ENCODE measurements around the gene RITA1.

The RITA1 gene

DNA sequence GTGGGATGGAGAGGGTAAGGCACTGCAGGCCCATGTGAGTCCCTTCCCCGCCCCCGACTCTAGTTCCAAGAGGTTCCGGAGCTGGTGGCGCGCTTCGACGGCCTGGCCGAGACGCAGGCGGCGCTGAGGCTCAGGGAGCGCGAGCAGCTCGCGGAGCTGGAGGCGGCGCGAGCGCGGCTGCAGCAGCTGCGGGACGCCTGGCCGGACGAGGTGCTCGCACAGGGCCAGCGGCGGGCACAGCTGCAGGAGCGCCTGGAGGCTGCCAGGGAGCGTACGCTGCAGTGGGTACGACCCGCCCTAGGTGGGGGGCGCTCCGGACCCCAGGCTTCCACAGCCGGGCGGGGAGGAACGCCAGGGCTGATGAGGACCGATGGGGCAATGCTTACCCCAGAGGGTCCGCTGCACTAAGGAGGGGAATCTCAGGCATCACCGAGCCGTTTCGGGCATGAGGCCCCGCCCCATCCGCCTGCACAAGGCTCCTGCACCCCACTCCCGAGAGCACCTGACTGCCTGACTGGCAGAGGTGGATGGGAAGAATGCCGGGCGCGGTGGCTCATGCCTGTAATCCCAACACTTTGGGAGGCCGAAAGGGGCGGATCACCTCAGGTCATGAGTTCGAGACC, 31.1 kb upstream of the RITA1 start:
- no peak for FAIRE-seq

DNA sequence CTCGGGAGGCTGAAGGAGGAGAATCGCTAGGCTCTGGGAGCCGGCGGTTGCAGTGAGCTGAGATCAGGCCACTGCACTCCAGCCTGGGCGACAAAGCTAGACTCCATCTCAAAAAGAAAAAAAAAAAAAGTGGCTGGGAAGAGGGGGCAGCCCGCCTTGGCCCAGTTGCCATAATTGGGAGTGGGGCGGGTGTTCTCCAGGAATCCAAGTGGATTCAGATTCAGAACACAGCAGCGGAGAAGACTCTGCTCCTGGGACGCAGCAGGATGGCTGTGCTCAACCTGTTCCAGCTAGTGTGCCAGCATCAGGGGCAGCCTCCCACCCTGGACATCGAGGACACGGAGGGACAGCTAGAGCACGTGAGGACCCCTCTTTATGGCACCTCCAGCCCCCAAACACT, 30.5 kb upstream of the RITA1 start:
- FAIRE-seq: no peak

DNA sequence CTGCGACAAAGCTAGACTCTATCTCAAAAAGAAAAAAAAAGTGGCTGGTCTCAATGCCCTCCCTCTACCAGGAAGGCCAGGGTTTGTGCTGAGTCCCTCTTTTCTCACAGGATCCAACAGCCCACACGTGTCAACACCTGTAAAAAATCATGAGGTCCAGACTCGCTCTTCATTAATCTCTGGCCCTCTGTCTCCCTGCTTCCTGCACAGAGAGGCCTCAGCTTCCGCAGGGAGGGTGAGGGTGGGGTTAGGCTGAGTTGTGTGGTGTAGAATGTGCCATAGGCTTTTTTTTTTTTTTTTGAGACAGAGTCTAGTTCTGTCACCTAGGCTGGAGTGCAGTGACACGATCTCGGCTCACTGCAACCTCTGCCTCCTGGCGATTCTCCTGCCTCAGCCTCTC, 29.9 kb upstream of the RITA1 start:
- FAIRE-seq: no peak

DNA sequence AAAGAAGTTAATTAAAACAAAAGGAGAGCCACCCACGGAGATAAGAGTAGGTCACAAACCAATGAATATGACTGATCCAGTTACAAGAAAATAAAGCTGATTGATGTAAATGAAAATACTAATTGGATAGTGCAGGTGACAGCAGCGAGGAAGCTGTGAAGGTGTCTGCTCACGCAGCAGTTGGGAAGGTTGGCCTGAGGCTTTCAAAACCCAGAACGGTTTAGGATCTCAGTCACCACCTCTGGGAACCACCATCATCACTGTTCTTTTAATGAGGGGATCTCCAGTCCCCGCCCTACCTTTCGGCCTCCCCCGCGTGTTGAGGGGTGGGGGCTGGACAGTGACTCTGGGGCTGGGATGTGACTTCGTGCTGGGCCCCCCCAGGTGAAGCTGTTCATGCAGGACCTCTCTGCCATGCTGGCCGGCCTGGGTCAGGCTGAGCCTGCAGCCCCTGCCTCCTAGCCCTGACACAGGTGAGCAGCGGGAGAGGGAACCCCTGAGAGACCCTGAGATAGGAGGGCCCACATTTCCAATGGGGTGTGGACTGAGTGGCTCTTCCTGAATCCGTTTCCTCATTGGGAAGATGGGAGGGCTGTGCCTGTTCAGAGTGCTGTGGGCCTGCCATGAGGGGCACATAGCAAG, 28.2 kb upstream of the RITA1 start:
- no peak for FAIRE-seq

DNA sequence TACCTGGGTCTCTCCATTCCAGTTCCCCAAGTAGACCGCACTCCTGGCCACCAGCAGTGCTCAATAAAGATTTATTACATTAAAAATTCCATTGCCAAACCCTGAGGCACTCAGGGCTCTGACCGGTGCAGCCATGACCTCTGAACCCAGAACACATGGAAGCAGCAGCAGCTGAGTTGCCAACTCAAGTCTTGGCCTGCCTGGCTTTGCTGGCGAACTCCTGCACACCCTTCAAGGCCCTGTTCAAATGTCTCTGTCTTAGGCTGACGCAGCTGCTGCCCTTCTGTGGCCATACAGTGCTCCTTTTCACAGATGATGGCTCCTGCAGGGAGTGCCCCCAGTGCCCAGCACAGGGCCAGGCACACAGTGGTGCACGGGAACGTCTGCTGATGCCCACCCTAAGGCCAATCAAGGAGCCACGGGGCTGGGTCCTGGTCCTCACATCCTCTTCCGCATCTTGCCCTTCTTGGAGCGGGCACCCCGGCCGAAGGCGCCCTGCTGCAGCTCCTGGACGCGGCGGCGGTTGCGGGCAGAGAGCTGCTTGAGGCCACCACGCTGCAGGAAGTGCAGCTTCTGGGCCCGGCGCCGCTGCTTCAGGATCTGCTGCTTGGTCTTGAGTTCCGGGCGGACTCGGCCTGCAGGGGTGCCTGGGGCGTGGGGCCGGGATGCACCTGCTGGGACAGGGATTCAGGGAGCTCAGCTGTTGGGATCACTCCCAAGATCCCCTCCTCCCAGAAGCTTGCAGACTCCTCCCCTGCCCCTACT, 26.9 kb upstream of the RITA1 start:
- FAIRE-seq: no peak

DNA sequence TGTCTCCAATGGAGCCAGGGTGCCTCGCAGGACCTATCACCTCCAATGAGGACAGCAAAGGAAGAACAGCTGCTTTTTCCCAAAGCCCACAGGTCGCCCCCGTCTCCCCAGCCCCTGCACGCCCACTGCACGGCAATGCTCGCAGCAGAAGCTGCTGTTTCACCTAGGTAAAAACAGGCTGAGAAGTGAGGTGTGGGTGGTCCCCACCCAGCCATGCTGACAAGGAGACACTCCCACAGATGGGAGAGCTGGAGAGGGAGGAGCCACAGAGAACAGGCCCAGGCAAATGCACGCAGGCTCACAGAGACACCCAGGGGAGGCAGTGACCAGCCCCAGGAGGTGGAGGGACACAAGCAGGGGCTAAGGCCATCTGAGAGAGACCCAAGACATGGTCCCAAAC, 25.6 kb upstream of the RITA1 start:
- FAIRE-seq: no peak

DNA sequence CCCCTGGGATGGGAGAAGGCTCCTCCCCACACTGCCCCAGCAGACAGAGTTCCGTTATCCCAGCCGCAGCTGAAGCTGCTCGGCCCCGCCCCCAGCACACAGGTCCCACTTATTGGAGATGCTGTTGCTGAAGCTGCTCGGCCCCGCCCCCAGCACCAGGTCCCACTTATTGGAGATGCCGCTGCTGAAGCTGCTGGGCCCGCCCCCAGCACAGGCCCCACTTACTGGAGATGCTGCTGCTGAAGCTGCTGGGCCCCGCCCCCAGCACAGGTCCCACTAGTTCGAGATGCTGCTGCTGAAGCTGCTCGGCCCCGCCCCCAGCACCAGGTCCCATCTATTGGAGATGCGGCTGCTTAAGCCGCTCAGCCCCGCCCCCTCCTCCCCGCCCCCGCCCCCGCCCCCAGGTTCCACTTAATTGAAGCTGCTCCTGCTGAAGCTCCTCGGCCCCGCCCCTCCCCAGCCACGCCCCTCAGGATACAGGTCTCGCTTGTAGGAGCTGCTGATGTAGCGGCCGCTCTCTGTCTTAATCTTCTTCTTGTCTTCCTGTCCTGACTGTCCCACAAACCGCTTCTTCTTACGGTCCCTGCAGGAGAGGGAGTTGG, 24.0 kb upstream of the RITA1 start:
- FAIRE-seq: no peak

DNA sequence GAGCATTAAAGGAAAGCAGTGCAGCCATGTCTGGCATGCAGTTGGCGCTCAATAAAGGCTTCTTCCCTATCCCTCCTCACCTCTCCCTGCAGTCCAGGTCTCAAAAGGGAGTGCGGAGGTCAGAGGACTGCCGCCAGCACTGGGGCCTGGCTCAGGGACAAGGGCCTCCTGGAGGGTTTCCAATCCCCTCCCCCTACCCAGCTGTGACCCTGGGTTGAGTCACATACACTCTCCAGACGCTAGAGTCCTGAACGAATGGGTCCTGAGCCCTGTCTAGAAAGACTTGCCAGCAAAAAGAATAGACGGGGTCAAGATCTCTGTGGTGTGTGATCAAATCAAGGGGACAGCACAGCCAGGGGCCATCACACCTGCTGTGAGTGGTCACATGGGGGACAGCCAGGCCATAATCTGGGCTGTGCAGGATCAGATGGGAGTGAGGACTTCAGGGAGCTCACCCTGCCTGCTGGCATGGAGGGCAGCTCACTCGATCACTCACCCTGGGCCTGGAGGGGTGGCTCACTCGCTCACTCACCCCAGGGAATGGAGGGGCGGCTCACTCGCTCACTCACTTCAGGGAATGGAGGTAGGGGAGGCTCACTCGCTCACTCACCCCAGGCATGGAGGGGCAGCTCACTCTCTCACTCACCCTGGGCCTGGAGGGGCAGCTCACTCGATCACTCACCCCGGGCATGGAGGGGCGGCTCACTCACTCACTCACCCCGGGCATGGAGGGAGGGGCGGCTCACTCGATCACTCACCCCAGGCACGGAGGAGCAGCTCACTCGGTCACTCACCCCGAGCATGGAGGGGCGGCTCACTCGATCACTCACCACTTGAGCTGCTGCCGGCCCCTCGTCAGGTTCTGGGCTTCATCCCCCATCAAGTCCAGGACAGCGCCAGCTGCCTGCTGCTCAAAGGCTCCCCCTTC, 23.2 kb upstream of the RITA1 start:
- FAIRE-seq: no peak

DNA sequence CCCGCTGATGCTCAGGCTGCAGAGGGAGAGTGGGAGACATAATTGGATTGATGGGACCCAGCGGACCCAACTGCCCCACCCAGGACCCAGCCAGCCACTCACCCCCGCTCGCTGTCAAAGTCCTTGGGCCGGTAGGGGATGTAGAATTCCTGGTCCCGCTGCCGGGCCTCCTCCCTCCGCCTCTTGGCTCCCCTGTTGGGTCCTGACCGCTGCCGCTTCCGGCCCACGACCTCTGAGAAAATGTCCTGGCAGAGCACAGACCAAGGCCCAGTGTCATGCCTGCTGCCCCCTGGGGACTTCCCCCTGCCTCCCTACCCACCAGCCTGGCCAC, 22.5 kb upstream of the RITA1 start:
- FAIRE-seq: no peak

DNA sequence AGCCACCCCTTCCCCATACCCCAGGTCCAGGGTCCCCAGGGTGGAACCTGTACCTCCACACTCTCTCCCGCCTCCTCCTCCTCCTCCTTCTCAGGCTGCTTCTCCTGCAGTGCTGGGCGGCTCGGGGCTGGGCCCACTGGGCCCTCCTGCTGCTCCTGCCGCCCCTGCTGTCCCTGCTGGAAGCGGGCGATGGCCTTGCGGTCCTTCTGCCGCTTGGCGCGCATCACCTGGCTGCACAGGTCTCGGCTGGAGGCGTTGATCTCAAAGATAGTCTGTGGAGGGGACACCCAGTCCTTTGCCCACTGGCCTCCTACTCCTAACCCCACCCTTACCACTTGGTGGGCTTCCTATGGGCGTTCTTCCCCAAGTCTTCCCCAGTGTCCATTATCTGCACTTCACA, 21.5 kb upstream of the RITA1 start:
- FAIRE-seq: no peak

DNA sequence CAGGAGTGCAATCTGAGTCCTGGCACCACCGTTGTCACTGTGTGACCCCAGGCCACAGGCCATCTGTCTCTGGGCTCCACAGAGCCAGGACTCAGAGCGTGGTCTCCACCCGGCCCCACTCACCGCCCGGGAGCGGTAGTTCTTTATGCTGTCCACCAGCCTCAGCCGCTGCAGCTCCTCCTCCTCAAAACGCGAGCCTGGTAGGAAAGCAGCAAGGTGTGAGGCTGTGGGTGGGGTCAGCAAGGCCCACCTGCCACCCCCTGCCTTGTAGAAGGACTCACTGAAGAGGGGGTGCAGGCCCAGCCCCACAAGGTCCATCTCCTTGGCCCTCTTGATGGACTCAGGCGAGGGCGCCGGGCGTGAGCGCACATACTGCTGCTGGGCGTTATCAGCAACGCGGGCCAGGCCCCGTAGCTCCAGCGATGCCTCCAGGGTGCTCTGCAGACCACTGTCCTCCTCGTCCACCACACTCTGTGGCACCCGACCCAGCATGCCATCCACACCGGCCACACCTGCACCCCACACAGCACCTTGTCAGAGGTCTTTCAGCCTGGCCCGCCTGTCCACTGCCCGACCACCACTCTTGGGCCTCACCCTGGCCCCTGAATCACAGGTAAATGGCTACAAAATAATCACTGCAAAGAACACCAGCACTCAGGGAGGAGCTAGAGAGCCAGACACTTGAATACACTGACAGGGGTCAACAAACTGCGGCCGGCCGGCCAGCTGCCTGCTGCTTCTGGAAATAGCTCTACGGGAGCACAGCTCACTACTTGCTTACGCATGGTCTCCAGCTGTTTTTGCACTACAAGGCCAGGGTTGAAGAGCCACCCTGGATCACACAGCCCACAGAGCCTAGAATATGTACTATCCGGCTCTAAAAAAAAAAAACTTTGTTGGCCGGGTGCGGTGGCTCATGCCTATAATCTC, 19.7 kb upstream of the RITA1 start:
- no peak for FAIRE-seq

DNA sequence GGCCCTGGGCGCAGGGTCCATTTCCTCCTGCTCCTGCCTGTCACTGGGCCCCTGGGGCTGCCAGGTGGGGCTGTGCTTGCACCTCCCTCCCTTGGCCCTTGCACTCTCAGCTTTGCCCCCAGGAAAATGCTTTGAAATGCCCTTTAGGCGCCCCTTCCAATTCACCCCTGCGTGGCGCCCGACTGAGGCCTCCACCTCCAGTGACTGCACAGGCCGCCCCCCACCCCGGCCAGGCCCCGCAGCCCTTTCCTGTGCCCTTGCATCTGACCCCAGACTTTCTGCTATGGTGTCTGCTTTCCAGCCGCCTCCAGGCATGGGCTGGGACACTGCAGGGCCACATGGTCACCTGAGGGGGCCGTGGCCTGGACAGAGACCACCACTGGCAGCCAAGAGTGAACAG, 17.7 kb upstream of the RITA1 start:
- FAIRE-seq: no peak

DNA sequence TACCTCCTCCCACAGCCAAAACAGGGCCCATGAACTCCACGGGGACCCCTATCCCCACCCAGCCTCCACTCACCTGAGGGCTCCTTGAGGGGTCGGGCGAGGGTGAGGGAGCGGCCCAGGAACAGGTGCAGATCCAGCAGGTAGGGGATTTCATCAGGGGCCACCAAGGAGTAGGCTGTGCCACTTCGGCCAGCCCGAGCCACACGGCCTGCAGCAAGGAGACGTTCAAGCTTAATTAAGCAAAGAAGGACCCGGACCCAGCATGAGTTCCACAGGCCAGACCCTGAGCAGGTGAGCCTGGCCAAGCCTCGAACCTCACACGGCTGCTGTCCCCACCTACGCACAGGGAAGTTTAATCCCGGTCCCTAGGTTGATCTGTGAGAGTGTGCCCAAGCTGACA, 15.8 kb upstream of the RITA1 start:
- FAIRE-seq: no peak

DNA sequence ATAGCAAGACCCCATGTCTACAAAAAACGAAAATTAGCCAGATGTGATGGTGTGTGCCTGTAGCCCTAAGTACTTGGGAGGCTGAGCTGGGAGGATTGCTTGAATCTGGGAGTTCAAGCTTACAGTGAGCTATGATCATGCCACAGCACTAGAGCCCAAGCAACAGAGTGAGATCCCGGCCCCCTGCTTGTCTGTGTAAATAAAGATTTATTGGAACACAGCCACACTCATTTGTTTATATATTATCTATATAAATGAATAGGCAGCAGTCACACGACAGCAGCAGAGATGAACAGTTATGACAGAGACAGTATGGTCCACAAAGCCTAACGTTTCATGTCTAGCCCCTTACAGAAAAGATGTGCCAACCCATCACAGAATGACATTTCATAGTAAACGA, 15.1 kb upstream of the RITA1 start:
- no peak for FAIRE-seq

DNA sequence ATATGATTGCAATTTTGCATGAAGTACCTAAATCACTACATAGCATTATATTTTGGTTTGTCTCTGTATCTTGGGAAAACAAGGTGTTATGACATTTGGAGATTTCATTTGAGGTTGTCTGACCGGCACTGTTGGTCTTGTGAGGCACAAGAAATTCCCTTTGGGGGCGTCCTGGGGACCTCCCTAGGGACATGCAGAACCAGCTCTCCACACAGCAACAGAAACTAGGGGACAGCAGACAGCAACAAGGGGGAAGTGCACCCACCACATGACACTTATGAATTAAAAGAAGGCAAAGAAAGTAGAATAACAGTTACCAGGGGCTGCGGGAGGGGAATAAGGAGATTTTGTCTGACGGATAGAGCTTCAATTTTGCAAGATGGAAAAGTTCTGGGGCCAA, 14.6 kb upstream of the RITA1 start:
- no peak for FAIRE-seq

DNA sequence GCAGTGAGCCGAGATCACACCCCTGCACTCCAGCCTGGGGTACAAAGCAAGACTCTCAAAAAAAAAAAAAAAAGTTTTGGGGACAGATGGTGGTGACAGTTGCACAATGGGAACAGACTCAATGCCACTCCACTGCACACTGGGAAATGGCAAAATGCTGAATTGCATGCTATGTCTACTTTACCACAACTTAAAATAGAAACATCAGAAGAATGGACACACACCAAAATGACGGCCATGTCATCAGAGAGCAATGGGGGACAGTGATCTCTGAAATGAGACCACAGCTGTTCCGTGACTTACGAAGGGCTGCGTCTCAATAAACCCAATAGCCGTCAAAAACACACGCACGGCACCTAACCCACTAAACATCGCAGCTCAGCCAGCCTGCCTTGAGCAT, 14.0 kb upstream of the RITA1 start:
- FAIRE-seq: no peak

DNA sequence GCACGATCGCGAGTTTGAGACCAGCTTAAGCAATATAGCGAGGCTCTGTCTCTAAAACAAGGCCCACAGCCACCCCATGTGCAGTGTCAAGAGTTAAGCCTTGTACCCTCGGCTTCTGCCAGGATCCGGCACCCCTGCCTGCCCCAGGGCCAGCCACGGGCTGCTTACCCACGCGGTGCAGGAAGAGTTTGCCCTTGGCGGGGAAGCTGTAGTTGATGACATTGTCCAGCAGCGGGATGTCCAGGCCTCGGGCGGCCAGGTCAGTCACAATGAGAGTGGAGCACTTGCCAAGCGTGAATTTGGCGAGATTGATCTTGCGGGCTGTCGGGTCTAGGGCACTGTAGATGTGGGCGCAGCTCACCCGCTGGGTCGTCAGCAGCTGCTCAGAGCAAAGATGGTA, 13.3 kb upstream of the RITA1 start:
- no peak for FAIRE-seq

DNA sequence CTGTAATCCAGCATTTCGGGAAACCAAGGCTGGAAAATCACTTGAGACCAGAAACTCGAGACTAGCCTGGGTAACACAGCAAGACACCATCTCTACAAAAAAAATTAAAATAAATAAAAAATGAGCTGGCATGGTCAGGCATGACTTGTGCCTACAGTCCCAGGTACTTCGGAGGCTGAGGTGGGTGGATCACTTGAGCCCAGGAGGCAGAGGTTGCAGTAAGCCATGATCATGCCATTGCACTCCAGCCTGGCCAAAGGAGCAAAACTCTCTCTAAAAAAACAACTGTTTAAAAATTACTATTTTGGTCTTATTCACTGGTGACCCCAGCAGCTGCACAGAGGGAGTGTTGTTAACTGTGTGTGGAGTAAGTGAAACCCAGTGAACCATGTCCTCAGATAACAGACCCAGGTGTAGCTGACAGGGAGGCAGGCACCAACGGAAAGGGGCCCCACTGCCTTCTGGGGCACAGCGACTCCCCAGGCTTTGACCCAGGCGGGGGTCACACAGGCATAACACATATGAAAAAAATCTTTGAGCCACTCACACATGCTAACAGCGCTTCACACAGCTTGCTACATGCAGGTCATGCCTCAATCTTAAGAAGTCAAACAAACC, 12.3 kb upstream of the RITA1 start:
- no peak for FAIRE-seq

DNA sequence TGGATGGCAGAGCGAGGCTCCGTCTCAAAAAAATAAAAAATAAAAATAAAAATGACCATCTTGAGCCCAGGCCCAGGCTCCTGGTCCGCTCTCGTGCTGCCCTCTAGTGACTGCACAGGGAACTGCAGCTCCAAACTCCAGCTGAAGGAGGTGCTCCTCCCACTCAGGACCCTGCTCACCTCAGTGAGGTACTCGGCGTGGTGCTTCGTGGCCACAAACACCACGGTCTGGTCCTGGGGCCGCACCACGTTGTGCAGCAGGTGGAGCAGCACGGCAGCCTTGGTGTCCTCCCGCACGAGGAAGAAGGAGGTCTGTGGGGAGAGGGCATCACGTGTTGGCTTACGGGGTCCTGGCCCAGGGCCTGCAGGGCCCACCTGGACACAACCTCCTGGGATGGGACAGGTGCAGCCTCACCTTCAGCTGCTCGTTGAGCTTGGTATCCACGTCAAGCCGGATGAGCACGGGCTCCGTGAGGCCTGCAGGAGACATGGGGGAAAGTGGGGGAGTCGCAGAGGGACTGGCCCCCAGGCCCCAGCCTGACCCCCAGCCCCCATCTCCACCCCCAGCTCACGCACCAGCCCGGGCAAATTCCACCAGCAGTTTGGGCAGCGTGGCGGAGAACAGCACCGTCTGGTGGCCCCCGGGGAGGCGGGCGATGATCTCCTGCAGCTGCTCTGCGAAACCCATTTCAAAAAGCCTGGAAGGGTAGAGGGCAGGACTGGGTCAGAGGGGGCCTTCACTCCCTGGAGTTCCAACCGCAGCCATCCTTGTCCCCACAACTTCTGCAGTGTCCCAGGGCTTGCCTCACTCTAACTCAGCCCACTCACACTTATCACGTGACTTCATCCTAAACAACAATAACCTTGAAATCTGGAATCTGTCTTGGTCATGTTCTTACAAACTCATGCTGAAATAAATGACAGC, 10.8 kb upstream of the RITA1 start:
- FAIRE-seq: no peak

DNA sequence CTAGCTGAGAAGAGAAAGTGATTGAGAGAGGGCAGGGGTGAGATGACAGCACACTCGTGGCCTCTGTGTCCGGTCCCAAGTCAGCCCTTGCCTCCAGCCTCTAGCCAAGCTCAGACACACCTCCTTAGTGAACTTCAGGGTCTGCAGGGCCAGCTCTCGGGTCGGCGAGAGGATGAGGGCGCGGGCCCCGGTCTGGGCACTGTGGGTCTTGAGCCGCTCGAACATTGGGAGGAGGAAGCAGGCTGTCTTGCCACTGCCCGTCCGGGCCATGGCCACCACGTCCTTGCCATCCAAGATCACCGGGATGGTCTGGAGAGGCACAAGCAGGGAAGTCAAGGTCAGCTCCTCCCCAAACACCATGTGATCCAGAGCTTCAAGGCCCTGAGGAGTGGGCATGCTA, 6.5 kb upstream of the RITA1 start:
- FAIRE-seq: no peak
